B cell (primary cell): ENCODE data around the gene LMLN.

ENCODE experiments used
- CTCF ChIP-seq: fragments of 200-600 bp; IDR thresholded peaks from one replicate; pipeline ENCODE4 v1.8.0; 2022; ENCODE audit warnings: antibody characterized with exemption, mild to moderate bottlenecking
- EZH2 ChIP-seq: IDR thresholded peaks from 2 replicates; pipeline ENCODE4 v1.6.1; 2012; ENCODE audit warnings: borderline replicate concordance, low read depth, mild to moderate bottlenecking, moderate library complexity, low read length; ENCODE audit not compliant: insufficient read depth, poor library complexity, severe bottlenecking

GRCh38 chr3:197959500-197959890 is 522 bp upstream of the LMLN start:
- no peak for TF ChIP-seq CTCF
- TF ChIP-seq EZH2, result no peak
